Pancreas (tissue), 10 donors: Measurements from ENCODE around the gene TNFRSF12A. TPM values are rescaled to one million over a fixed set of nuclear protein-coding genes. Genes with fewer than 3 reads are reported as not detected.

ENCODE experiments used
- ATAC-seq, 4 donors: fragments of 200-7000 bp; cut with Tn5 transposase; one replicate each; pipeline versions ENCODE4 v1.8.0 to v1.9.1; 2020; ENCODE audit warnings: mild to moderate bottlenecking in 4 of 4, moderate library complexity in 4 of 4
- DNase-seq, 6 donors: peaks; one replicate each; pipeline ENCODE4 v3.0.0-alpha.2; 2020
- FAIRE-seq: peaks from 2 replicates; lab custom pipeline; 2012; peaks lifted over from hg19 to GRCh38; lab: Jason Lieb, UNC
- H3K27ac ChIP-seq, 4 donors: fragments of 200-600 bp; sonication (generic); 1 replicate in 3 of 4; 2 replicates in 1 of 4; pipeline versions ENCODE4 v1.5.0 to v1.8.0; 2020
- H3K27me3 ChIP-seq, 4 donors: fragments of 200-600 bp; one replicate each; pipeline ENCODE4 v1.8.0; 2021
- H3K36me3 ChIP-seq, 3 donors: fragments of 200-600 bp; sonication (generic) in 1 of 3; one replicate each; pipeline versions ENCODE4 v1.5.0 to v1.8.0; 2020 to 2021
- H3K4me1 ChIP-seq, 3 donors: fragments of 200-600 bp; one replicate each; pipeline ENCODE4 v1.8.0; 2021
- H3K4me3 ChIP-seq, 4 donors: fragments of 200-600 bp; sonication (generic) in 2 of 4; one replicate each; pipeline versions ENCODE4 v1.5.0 to v1.8.0; 2020 to 2021
- H3K9me3 ChIP-seq, 4 donors: fragments of 200-600 bp; one replicate each; pipeline ENCODE4 v1.8.0; 2021
- CTCF ChIP-seq, 4 donors: fragments of 200-600 bp; sonication (generic) in 3 of 4; IDR thresholded peaks; one replicate each; pipeline versions ENCODE4 v1.5.0 to v1.8.0; 2021; ENCODE audit warnings: antibody characterized with exemption in 4 of 4
- WGBS, 2 donors: extraction: QIAGEN DNeasy Blood & Tissue Kit; methylation state at CpG; one replicate each; pipeline ENCODE4 v1.1.7; 2013; 5-methylcytosine and 5-hydroxymethylcytosine counted together
- intact Hi-C, 3 donors: fragments of 100-400 bp; cut with DNase I; formaldehyde crosslinking; loops; one replicate each; pipeline versions ENCODE4 v1.11.1 to v1.14.2; 2022
- polyA plus RNA-seq, 2 donors: library from polyadenylated mRNA; stranded (reverse); fragments of 200-250 nt; gene quantifications; one replicate each; pipeline ENCODE4 v1.2.3, GENCODE V29; 2013
- total RNA-seq, 6 donors: library from RNA; stranded (reverse); fragmentation: NEBNext Ultra II Directional in 4 of 6; extraction: Animal tissue kit (Norgen Biotek cat#: 25700) in 4 of 6; gene quantifications; one replicate each; pipeline versions ENCODE4 v1.2.1 to v1.2.4, GENCODE V29; 2021 to 2023
- donor health status: healthy with polysubstance abuse.
- donor health status: DM: no; HTN: no; CAD: no; lungs with moderate emphysema.
- donor health status: DM: no; HTN: no; CAD: no.
- donor health status: control.
- donor health status: control.
- donor health status: Bipolar disorder and iron deficiency.
- donor health status: DM: yes; HTN: yes; CAD: no.
- donor health status: DM: no; HTN: no; CAD: no.
- donor health status: DM: no; HTN: no; CAD: no.
- donor health status: DM: yes; HTN: yes; CAD: no.

TNFRSF12A gene
- total and polyA plus RNA-seq, 8 donors, result 26.8 to 185 (median 77.4) TPM

GRCh38 chr16:3035289-3035971 is 15.3 kb downstream of the TNFRSF12A start:
- FAIRE-seq, result no peak
- ATAC-seq, result peak; percentile 60 to 71 (median 70)

GRCh38 chr16:3035972-3036725 is 16.0 kb downstream of the TNFRSF12A start:
- H3K9me3 ChIP-seq, result no peaks in the 10 kb centered on the region
- intact Hi-C loops, result no loop called here
- H3K27me3 ChIP-seq, result no peaks in the 10 kb centered on the region
- H3K27ac ChIP-seq, result peak overlapping the region; percentile 80 to 90 (median 85)
- H3K4me3 ChIP-seq, result peak overlapping the region; percentile 27 to 83 (median 75)
- FAIRE-seq, result no peak
- H3K4me1 ChIP-seq, result peaks cover 0 to 21% (median 5%) of the 10 kb centered on the region in 3 donors
- TF ChIP-seq CTCF (IDR thresholded peaks at IDR 0.05), result no peak
- 1% methylated on average over 29 to 40 of the region's 40 CpGs for WGBS, 2 donors
- peak; percentile 58 to 91 (median 76) for DNase-seq
- H3K36me3 ChIP-seq, result no peaks in the 10 kb centered on the region
- peak; percentile 57 to 64 (median 60) for ATAC-seq

More at GRCh38 chr16:3035289-3035971, 15.3 kb downstream of the TNFRSF12A start:
- intact Hi-C loops, result no loop called here
- TF ChIP-seq CTCF (IDR thresholded peaks at IDR 0.05), result no peak
- H3K4me3 ChIP-seq, result peak overlapping the region; percentile 27 to 83 (median 75)
- peak; percentile 79 to 92 (median 89) for DNase-seq
- WGBS, 2 donors, result 21 to 33% methylated on average over 13 to 19 of the region's 19 CpGs
- H3K27ac ChIP-seq, result peak overlapping the region; percentile 80 to 90 (median 85)
- no peaks in the 10 kb centered on the region for H3K27me3 ChIP-seq
- H3K4me1 ChIP-seq, result peaks cover 0 to 21% (median 5%) of the 10 kb centered on the region in 3 donors
- no peaks in the 10 kb centered on the region for H3K9me3 ChIP-seq
- H3K36me3 ChIP-seq, result peaks cover 0 to 1% (median 0%) of the 10 kb centered on the region in 3 donors

GRCh38 chr16:3036726-3037315 is 16.7 kb downstream of the TNFRSF12A start, which contains the start of gene BICDL2:
Gene BICDL2 (minus strand): TSS chr16:3036944. CDS start chr16:3035496, 1,448 bp downstream.
- 3% methylated on average over 30 to 44 of the region's 44 CpGs for WGBS, 2 donors
- FAIRE-seq (no peak), DNase-seq (peak; percentile 75 to 93 (median 82)), ATAC-seq (peak; percentile 67 to 74 (median 69))
- H3K27ac ChIP-seq, result peak within 1 kb of the TSS; percentile 80 to 90 (median 85)
- H3K4me3 ChIP-seq, result peak within 1 kb of the TSS; percentile 27 to 83 (median 75)
- H3K36me3 ChIP-seq, result no peaks in the 10 kb centered on the region
- no peaks in the 10 kb centered on the region for H3K27me3 ChIP-seq
- no peaks in the 10 kb centered on the region for H3K9me3 ChIP-seq
- no peak for TF ChIP-seq CTCF (IDR thresholded peaks at IDR 0.05)
- intact Hi-C loops, result no loop called here
- H3K4me1 ChIP-seq, result peaks cover 0 to 15% (median 5%) of the 10 kb centered on the region in 3 donors

- Histone ChIP-seq H3K4me3 (no peak overlapping the region), H3K4me1 (peaks cover 0 to 14% (median 5%) of the 10 kb centered on the region in 3 donors), H3K27me3 (no peaks in the 10 kb centered on the region), H3K36me3 (no peaks in the 10 kb centered on the region), H3K27ac (peak overlapping the region; percentile 17 to 73 (median 52)), H3K9me3 (no peaks in the 10 kb centered on the region)
- peak; percentile 77 to 95 (median 88) for DNase-seq
- 7 to 13% methylated on average over 11 of the region's 11 CpGs for WGBS, 2 donors
- FAIRE-seq, result no peak
- ATAC-seq, result peak; percentile 39 to 66 (median 57)
- TF ChIP-seq CTCF (IDR thresholded peaks at IDR 0.05), result no peak
- intact Hi-C loops, result no loop called here
These were observed 18.1 kb downstream of the TNFRSF12A start for GRCh38 chr16:3038256-3038655.
